ENCODE measurements around the gene CARD9.
"Not testable (repeated sequence)": the region's sequence is repeated elsewhere in the genome, so short reads cannot be mapped to it uniquely, and the experiment has no call there.

The CARD9 gene

DNA sequence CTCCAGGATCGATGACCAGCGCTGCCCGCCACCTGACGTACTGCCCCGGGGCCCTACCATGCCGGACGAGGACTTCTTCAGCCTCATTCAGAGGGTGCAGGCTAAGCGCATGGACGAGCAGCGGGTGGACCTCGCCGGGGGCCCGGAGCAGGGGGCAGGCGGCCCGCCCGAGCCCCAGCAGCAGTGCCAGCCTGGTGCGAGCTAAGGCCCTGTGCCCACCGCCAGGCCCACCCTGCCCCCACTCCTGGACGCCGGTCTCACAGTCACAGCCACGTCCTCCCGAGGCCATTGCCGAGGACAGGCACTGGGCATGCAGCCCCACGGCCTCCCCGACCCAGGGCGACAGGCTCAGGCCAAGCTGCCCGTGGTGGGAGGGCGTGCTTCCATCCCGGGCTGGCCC, 15.5 kb downstream of the CARD9 start:
- no peak overlapping the region for H3K9ac ChIP-seq (ENCODE audit: low read length)
- H3K27me3 ChIP-seq (ENCODE audit: control insufficient read depth, insufficient read depth, low read length), result no peaks in the 10 kb centered on the region
- no peak overlapping the region for H3K27ac ChIP-seq (ENCODE audit: low read length)
- no peaks in the 10 kb centered on the region for H3K36me3 ChIP-seq (ENCODE audit: control insufficient read depth, low read depth, low read length)
- H3K4me3 ChIP-seq (ENCODE audit: low read length), result no peak overlapping the region
- no peaks in the 10 kb centered on the region for H3K4me1 ChIP-seq (ENCODE audit: control insufficient read depth, low read depth, low read length)
- H3K9me3 ChIP-seq (ENCODE audit: control insufficient read depth, low read depth, low read length), result no peaks in the 10 kb centered on the region

DNA sequence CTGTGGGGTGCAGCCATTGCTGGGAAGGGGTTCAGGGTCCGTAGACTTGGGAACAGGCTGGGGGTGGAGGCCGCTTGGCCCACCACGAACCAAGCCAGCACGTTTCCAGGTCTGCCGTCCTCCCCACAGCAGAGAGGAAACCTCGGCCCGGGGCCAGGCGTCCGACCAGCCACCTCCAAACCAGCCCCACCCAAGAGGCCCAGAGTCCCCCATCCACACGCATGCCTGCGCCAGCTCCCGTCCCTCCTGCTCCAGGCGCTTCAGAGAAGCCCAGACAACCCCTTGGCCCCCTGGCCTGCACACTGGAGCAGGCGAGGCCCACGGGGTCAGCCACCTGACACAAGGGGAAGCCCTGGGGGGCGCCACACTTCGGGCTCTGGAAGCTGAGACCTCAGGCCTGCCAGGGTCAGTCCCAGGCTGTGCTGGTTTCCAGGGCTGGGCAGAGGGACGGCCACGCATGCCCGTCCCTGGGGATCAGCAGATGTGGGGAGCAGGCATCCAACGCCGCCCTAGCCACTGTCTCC, 16.2 kb downstream of the CARD9 start:
- Histone ChIP-seq H3K36me3 (ENCODE audit: control insufficient read depth, low read depth, low read length) (no peaks in the 10 kb centered on the region), H3K9ac (ENCODE audit: low read length) (no peak overlapping the region), H3K9me3 (ENCODE audit: control insufficient read depth, low read depth, low read length) (no peaks in the 10 kb centered on the region), H3K4me3 (ENCODE audit: low read length) (no peak overlapping the region), H3K27ac (ENCODE audit: low read length) (no peak overlapping the region), H3K4me1 (ENCODE audit: control insufficient read depth, low read depth, low read length) (no peaks in the 10 kb centered on the region), H3K27me3 (ENCODE audit: control insufficient read depth, insufficient read depth, low read length) (no peaks in the 10 kb centered on the region)

DNA sequence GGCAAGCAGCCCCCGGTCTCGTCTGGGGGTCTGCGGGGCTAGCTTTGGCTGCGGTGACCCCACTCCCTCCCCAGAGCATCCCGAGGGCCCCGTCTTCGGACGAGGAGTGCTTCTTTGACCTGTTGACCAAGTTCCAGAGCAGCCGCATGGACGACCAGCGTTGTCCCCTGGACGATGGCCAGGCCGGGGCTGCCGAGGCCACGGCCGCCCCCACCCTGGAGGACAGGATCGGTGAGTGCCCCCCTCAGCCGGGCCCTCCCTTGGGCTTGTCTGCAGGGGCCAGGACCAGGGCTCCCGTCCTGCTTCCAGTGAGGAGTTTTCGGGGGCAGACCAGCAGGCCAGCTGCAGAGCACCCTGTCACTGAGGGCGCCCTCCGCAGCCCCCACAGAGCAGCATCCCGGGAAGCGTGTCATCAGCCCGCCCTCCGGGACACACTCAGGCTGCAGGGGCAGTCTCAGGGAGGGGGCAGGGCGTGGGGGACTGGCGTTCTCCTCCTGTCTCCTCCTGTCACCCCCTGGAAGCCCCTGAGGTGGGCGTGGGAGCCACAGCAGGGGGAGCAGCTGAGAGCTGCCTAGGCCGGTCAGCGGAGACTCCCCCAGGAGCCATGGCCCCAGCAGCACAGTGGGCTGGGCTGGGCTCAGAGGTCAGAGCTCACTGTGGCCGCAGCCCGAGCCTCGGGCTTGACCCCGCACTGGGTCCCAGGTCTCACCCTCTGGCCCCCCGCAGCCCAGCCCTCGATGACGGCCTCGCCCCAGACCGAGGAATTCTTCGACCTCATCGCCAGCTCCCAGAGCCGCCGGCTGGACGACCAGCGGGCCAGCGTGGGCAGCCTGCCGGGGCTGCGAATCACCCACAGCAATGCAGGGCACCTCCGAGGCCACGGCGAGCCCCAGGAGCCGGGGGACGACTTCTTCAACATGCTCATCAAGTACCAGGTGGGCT, 17.6 kb downstream of the CARD9 start:
- Histone ChIP-seq H3K9ac (ENCODE audit: low read length) (no peak overlapping the region), H3K4me1 (ENCODE audit: control insufficient read depth, low read depth, low read length) (no peaks in the 10 kb centered on the region), H3K27ac (ENCODE audit: low read length) (no peak overlapping the region), H3K9me3 (ENCODE audit: control insufficient read depth, low read depth, low read length) (no peaks in the 10 kb centered on the region), H3K4me3 (ENCODE audit: low read length) (no peak overlapping the region), H3K27me3 (ENCODE audit: control insufficient read depth, insufficient read depth, low read length) (no peaks in the 10 kb centered on the region), H3K36me3 (ENCODE audit: control insufficient read depth, low read depth, low read length) (no peaks in the 10 kb centered on the region)

DNA sequence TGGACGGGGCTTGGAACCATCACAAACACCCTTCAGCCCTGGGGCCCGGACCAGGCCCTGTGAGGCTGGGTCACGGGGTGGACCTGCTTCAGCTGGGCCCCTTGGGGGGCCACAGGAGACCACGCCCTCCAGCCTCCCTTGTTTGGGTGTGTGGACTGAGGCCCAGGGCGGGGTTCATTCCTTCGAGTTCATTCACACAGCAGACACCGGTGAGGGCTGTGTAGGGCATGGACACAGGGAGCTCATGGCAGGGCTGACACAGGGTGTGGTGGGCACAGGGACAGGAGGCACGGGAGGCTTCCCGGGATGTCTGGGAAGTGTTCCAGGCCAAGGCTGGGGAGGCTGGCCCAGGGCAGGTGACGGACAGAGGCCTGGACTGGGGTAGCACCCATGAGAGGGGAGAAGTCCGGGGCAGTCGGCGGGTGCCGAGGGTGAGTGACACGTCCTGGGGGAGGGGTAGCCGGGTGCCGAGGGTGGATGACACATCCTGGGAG, 18.8 kb downstream of the CARD9 start:
- H3K9me3 ChIP-seq (ENCODE audit: control insufficient read depth, low read depth, low read length), result no peaks in the 10 kb centered on the region
- no peaks in the 10 kb centered on the region for H3K27me3 ChIP-seq (ENCODE audit: control insufficient read depth, insufficient read depth, low read length)
- H3K9ac ChIP-seq (ENCODE audit: low read length), result no peak overlapping the region
- no peaks in the 10 kb centered on the region for H3K4me1 ChIP-seq (ENCODE audit: control insufficient read depth, low read depth, low read length)
- H3K36me3 ChIP-seq (ENCODE audit: control insufficient read depth, low read depth, low read length), result no peaks in the 10 kb centered on the region
- no peak overlapping the region for H3K27ac ChIP-seq (ENCODE audit: low read length)
- H3K4me3 ChIP-seq (ENCODE audit: low read length), result no peak overlapping the region

DNA sequence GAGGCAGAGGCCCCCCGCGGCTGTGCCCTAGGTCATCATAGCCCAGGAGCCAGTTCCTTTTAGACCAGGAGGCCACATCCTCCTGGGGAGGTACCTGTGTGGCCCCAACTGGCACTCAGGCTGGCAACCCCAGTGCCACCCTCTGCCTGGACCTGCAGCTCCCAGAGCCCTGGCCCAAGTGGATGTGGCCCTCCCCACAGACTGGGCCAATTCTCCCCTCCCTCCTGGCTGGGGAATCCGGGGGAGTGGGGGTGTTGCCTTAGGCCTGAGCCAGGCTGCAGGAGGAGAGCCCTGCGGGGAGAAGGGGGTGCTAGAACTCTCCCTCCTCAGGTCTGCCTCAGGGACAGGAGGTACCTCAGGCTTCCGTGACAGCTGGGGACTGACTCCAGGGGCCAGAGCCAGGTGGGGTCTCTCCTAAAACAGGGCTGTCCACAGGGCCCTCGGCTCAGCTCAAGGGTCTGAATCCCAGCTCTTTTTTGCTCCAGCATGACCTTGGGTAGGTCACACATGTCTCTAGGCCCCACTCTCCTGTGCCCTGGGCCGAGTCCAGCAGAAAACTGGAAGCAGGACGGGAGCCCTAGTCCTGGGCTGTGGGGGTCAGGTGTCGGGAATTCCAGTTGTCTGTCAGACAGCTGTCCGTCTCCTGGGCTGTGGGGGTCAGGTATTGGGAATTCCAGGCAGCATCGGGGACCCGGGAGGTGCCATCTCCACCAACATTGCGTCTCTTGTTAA, 19.5 kb downstream of the CARD9 start:
- Histone ChIP-seq H3K4me1 (ENCODE audit: control insufficient read depth, low read depth, low read length) (no peaks in the 10 kb centered on the region), H3K9me3 (ENCODE audit: control insufficient read depth, low read depth, low read length) (no peaks in the 10 kb centered on the region), H3K27me3 (ENCODE audit: control insufficient read depth, insufficient read depth, low read length) (no peaks in the 10 kb centered on the region), H3K27ac (ENCODE audit: low read length) (no peak overlapping the region), H3K9ac (ENCODE audit: low read length) (no peak overlapping the region), H3K4me3 (ENCODE audit: low read length) (no peak overlapping the region), H3K36me3 (ENCODE audit: control insufficient read depth, low read depth, low read length) (no peaks in the 10 kb centered on the region)

DNA sequence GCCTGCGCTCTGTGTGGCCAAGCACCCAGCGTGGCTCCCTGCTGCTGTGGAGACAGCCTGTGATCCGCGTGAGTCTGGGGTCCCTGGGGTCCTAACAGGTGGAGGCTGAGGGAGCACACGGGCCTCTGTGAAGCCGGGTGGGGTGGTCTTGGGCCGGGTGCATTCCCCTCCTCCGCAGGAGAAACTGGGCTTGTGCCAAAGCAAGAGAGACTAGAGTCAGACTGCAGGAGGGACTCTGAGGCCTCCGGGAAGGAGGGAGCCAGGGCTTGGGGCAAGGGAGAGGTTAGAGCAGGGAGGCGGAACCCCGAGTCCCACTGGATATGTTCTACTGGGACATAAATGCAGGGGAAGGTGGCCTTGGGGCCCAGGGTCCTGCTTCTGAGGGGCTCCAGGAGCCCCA, 20.4 kb downstream of the CARD9 start:
- H3K27ac ChIP-seq (ENCODE audit: low read length), result no peak overlapping the region
- H3K9ac ChIP-seq (ENCODE audit: low read length), result no peak overlapping the region
- no peaks in the 10 kb centered on the region for H3K9me3 ChIP-seq (ENCODE audit: control insufficient read depth, low read depth, low read length)
- H3K27me3 ChIP-seq (ENCODE audit: control insufficient read depth, insufficient read depth, low read length), result no peaks in the 10 kb centered on the region
- no peak overlapping the region for H3K4me3 ChIP-seq (ENCODE audit: low read length)
- no peaks in the 10 kb centered on the region for H3K36me3 ChIP-seq (ENCODE audit: control insufficient read depth, low read depth, low read length)
- H3K4me1 ChIP-seq (ENCODE audit: control insufficient read depth, low read depth, low read length), result no peaks in the 10 kb centered on the region

DNA sequence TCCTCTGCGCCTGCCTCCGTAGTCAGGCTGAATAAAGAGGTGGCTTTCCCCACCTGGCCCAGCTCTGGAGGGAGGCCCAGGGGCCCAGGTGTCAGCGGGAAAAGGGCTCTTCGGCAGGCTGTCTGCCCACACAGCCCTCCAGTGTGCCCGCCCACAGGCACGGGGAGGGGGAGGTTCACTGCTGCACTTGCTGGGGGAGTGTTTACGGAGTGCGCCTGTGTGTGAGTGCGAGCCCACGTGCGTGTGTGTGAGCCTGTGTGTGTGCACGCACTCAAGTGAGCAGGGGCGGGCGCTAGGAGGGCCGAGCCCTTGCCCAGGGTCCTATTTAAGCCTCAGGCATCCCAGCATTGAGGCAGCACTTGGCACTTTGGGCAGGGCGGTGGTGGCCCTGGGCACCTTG, 20.8 kb downstream of the CARD9 start:
- H3K4me3 ChIP-seq (ENCODE audit: low read length), result no peak overlapping the region
- no peaks in the 10 kb centered on the region for H3K27me3 ChIP-seq (ENCODE audit: control insufficient read depth, insufficient read depth, low read length)
- H3K9ac ChIP-seq (ENCODE audit: low read length), result no peak overlapping the region
- H3K9me3 ChIP-seq (ENCODE audit: control insufficient read depth, low read depth, low read length), result no peaks in the 10 kb centered on the region
- H3K27ac ChIP-seq (ENCODE audit: low read length), result no peak overlapping the region
- H3K36me3 ChIP-seq (ENCODE audit: control insufficient read depth, low read depth, low read length), result no peaks in the 10 kb centered on the region
- H3K4me1 ChIP-seq (ENCODE audit: control insufficient read depth, low read depth, low read length), result no peaks in the 10 kb centered on the region

DNA sequence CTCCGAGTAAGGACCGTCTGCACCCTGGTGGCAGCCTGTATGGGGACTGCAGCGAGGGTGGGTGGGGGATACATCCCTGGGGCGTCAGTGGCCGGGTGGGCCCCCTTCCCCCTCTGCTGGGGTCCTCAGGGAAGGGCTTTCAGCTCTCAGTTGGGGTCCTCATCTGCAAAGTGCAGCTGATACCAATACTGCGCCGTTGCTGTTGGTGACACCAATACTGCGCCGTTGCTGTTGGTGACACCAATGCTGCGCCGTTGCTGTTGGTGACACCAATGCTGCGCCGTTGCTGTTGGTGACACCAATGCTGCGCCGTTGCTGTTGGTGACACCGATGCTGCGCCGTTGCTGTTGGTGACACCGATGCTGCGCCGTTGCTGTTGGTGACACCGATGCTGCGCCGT, 21.6 kb downstream of the CARD9 start:
- H3K4me3 ChIP-seq (ENCODE audit: low read length); H3K9ac ChIP-seq (ENCODE audit: low read length); H3K27me3 ChIP-seq (ENCODE audit: control insufficient read depth, insufficient read depth, low read length); H3K4me1 ChIP-seq (ENCODE audit: control insufficient read depth, low read depth, low read length); H3K27ac ChIP-seq (ENCODE audit: low read length); H3K36me3 ChIP-seq (ENCODE audit: control insufficient read depth, low read depth, low read length); H3K9me3 ChIP-seq (ENCODE audit: control insufficient read depth, low read depth, low read length): not testable (repeated sequence)

DNA sequence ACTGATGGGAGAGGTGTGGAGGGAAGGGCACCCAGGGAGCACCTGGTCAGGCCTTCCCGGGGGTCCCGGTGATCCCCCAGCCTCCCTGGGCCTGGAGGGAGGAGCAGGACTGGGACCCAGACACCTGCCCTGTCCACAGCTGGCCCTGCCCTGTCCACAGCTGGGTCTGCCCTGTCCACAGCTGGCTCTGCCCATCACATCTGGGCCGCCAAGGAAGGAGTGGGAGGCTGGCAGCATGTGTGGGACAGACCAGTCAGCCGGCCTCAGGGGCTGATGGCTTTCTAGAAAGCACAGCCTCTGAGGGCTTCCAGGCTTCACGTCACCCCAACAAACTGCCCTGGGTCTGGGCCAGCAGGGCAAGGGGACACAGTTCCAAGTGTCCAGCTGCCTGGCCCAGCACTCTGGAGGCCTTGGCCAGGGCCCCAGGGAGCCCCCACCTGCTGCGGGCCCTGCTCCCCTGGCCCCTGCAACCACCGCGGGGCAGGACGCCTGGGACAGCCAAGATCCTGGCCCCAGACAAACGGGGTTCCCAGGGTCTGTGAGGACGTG, 22.1 kb downstream of the CARD9 start:
- H3K4me3 ChIP-seq (ENCODE audit: low read length), result no peak overlapping the region
- no peaks in the 10 kb centered on the region for H3K27me3 ChIP-seq (ENCODE audit: control insufficient read depth, insufficient read depth, low read length)
- no peak overlapping the region for H3K27ac ChIP-seq (ENCODE audit: low read length)
- H3K9me3 ChIP-seq (ENCODE audit: control insufficient read depth, low read depth, low read length), result no peaks in the 10 kb centered on the region
- no peaks in the 10 kb centered on the region for H3K36me3 ChIP-seq (ENCODE audit: control insufficient read depth, low read depth, low read length)
- H3K4me1 ChIP-seq (ENCODE audit: control insufficient read depth, low read depth, low read length), result no peaks in the 10 kb centered on the region
- no peak overlapping the region for H3K9ac ChIP-seq (ENCODE audit: low read length)

DNA sequence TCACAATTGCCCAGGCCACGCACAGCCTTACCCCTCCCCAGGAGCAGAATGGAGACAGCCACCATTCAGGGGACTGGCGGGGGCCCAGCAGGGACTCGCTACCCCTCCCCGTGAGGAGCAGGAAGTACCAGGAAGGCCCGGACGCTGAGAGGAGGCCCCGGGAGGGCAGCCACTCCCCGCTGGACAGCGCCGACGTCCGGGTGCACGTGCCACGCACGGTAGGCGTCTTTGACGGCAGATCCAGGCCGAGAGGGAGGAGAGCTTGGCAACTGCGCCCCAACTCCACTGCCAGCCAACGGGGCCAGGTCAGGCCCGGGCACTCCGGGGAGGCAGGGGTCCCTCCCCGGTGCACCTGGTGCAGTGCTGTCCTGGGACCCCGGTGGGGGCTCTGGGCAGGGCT, 23.9 kb downstream of the CARD9 start:
- no peaks in the 10 kb centered on the region for H3K36me3 ChIP-seq (ENCODE audit: control insufficient read depth, low read depth, low read length)
- no peaks in the 10 kb centered on the region for H3K4me1 ChIP-seq (ENCODE audit: control insufficient read depth, low read depth, low read length)
- no peak overlapping the region for H3K4me3 ChIP-seq (ENCODE audit: low read length)
- no peaks in the 10 kb centered on the region for H3K9me3 ChIP-seq (ENCODE audit: control insufficient read depth, low read depth, low read length)
- no peaks in the 10 kb centered on the region for H3K27me3 ChIP-seq (ENCODE audit: control insufficient read depth, insufficient read depth, low read length)
- H3K9ac ChIP-seq (ENCODE audit: low read length), result no peak overlapping the region
- no peak overlapping the region for H3K27ac ChIP-seq (ENCODE audit: low read length)

DNA sequence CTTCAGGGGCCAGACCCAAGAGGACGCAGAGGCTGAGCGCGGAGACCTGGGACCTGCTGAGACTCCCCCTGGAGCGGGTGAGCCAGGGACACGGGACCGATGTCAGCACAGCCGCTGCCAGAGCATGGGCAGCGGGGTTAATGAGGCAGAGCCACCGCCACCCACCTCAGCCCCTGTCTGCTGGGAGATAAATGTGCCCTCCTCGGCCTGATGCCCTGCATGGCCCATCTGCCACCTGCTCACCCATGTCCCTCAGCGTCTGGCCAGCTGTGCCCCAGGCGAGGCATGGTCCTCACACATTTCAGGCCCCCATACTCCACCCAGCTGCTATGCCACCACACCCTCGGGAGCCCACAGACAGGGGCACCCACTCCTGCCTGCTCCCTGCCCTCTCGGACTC, 24.8 kb downstream of the CARD9 start:
- Histone ChIP-seq H3K36me3 (ENCODE audit: control insufficient read depth, low read depth, low read length) (no peaks in the 10 kb centered on the region), H3K27ac (ENCODE audit: low read length) (no peak overlapping the region), H3K9ac (ENCODE audit: low read length) (no peak overlapping the region)

More for the DNA sequence above, 24.8 kb downstream of the CARD9 start:
- no peaks in the 10 kb centered on the region for H3K4me1 ChIP-seq (ENCODE audit: control insufficient read depth, low read depth, low read length)
- H3K9me3 ChIP-seq (ENCODE audit: control insufficient read depth, low read depth, low read length), result no peaks in the 10 kb centered on the region
- no peak overlapping the region for H3K4me3 ChIP-seq (ENCODE audit: low read length)
- no peaks in the 10 kb centered on the region for H3K27me3 ChIP-seq (ENCODE audit: control insufficient read depth, insufficient read depth, low read length)
